ENCODE results near the gene EXOSC10.

DNA sequence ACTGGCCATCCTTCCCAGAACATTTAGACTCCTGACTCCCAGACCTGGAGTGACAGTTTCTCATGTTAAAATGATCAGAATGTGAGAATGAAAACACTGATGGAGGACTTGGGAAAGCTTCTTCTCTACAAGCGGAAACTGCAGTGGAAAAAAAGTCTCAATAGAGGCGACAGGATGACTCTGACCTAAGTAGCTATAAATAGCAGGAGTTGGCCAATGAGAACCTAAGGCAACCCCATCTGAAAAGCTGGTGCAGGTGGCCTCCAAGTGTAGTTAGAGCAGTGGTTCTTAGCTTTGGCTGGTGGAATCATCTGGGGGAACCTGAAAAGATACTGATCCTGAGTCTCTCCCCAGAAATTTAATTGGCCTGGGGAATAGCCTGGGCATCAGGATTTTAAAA lies 44.2 kb upstream of the EXOSC10 start:
- TF ChIP-seq POLR2AphosphoS5 (IDR thresholded peaks at IDR 0.05; ENCODE audit: low read depth, low read length) (no peak), FOXP2 (optimal IDR thresholded peaks at IDR 0.05; ENCODE audit: borderline replicate concordance, extremely low read depth, extremely low read length, insufficient read depth) (no peak)

Data from PFSK-1 (cell line).